HepG2 (cell line): Measurements from ENCODE around the gene IL6ST. TPM values are rescaled to one million over a fixed set of nuclear protein-coding genes. Genes with fewer than 3 reads are reported as not detected.

Source experiments
- ATAC-seq: fragments of 200-7000 bp; cut with Tn5 transposase; 3 replicates; pipeline ENCODE4 v1.9.1; 2020; ENCODE audit warnings: mild to moderate bottlenecking, moderate library complexity
- BruUV-seq: library from RNA; stranded (reverse); fragments of 400-500 nt; replicated peaks from 2 replicates; lab custom pipeline; 2021; lab: Mats Ljungman, UMichigan
- CTCF ChIA-PET: fragments of 300-600 bp; formaldehyde crosslinking; extraction: SDS; loops from one replicate; lab custom pipeline; 2021; ENCODE audit warnings: low total read pairs, inconsistent platforms, low intra/inter-chr PET ratio; lab: Yijun Ruan, JAX
- POLR2A ChIA-PET: fragments of 350-600 bp; sonication (Branson Sonifier 250); formaldehyde crosslinking; loops from one replicate; lab custom pipeline; 2020; ENCODE audit warnings: antibody characterized with exemption, inconsistent platforms; lab: Yijun Ruan, JAX
- DNase-seq: peaks from one replicate; pipeline ENCODE4 v3.0.0-alpha.2; 2015; ENCODE audit warnings: low spot score
- FAIRE-seq: peaks from 3 replicates; lab custom pipeline; 2011; peaks lifted over from hg19 to GRCh38; lab: Jason Lieb, UNC
- H2AFZ ChIP-seq: one replicate; pipeline ENCODE4 v1.6.1; 2011; ENCODE audit warnings: low read length, inconsistent platforms
- H3K27ac ChIP-seq: fragments of 300-600 bp; 3 replicates; pipeline ENCODE4 v1.8.0; 2011; ENCODE audit warnings: mixed run types, mild to moderate bottlenecking, mixed read lengths, low read length, inconsistent platforms; ENCODE audit not compliant: insufficient read depth; ENCODE audit errors: extremely low read length
- H3K27me3 ChIP-seq, 2 experiments: fragments of 200-600 bp in 1 of 2; 2 replicates in 1 of 2; 3 replicates in 1 of 2; pipeline versions ENCODE4 v1.6.0 to v1.8.0; 2011; ENCODE audit warnings: low read length in 2 of 2, mild to moderate bottlenecking in 2 of 2, moderate library complexity in 2 of 2, inconsistent platforms in 1 of 2; ENCODE audit not compliant: insufficient read depth in 2 of 2, control insufficient read depth in 1 of 2
- H3K36me3 ChIP-seq, 2 experiments: fragments of 200-600 bp in 1 of 2; replicated peaks in 1 of 2; 2 replicates in 1 of 2; 3 replicates in 1 of 2; pipeline versions ENCODE4 v1.5.1 to v1.8.0; 2011; ENCODE audit warnings: low read length in 2 of 2, inconsistent platforms in 1 of 2; ENCODE audit not compliant: insufficient read depth in 2 of 2, control insufficient read depth in 1 of 2
- H3K4me1 ChIP-seq: 2 replicates; pipeline ENCODE4 v1.5.1; 2012; ENCODE audit warnings: low read length, inconsistent platforms; ENCODE audit not compliant: insufficient read depth
- H3K4me2 ChIP-seq: 2 replicates; pipeline ENCODE4 v1.6.0; 2011; ENCODE audit warnings: low read depth, low read length, inconsistent platforms
- H3K4me3 ChIP-seq, 3 experiments: fragments of 200-600 bp in 1 of 3; sonication (generic), shearing (Covaris generic) in 1 of 3; replicated peaks in 1 of 3; 2 replicates each; pipeline ENCODE4 v1.5.1; 2011 to 2016; ENCODE audit warnings: low read length in 3 of 3, inconsistent platforms in 2 of 3, low read depth in 2 of 3, mild to moderate bottlenecking in 2 of 3, control low read depth in 1 of 3, mixed read lengths in 1 of 3; ENCODE audit not compliant: insufficient read depth in 1 of 3
- H3K79me2 ChIP-seq: one replicate; pipeline ENCODE4 v1.6.1; 2011; ENCODE audit warnings: low read length, inconsistent platforms; ENCODE audit not compliant: insufficient read depth
- H3K9ac ChIP-seq: 2 replicates; pipeline ENCODE4 v1.6.0; 2011; ENCODE audit warnings: mild to moderate bottlenecking, low read depth, low read length, inconsistent platforms; ENCODE audit not compliant: insufficient read depth
- H3K9me3 ChIP-seq: 2 replicates; pipeline ENCODE4 v1.5.1; 2012; ENCODE audit warnings: mild to moderate bottlenecking, low read length
- H4K20me1 ChIP-seq: 2 replicates; pipeline ENCODE4 v1.6.0; 2011; ENCODE audit warnings: inconsistent platforms, mild to moderate bottlenecking, low read length, moderate library complexity; ENCODE audit not compliant: insufficient read depth
- ATRX ChIP-seq: sonication (generic); formaldehyde crosslinking; IDR thresholded peaks from 2 replicates; pipeline ENCODE4 v1.4.0; 2020; ENCODE audit warnings: missing genetic modification reagents, borderline replicate concordance
- GATAD2A ChIP-seq: IDR thresholded peaks from 2 replicates; pipeline ENCODE4 v1.6.1; 2016
- GRHL1 ChIP-seq: sonication (generic); formaldehyde crosslinking; conservative IDR thresholded peaks from 2 replicates; pipeline ENCODE4 v1.8.0; 2022; ENCODE audit warnings: missing genetic modification reagents
- TBL1XR1 ChIP-seq: fragments of 150-350 bp; IDR thresholded peaks from 2 replicates; pipeline ENCODE4 v1.6.1; 2014; ENCODE audit warnings: borderline replicate concordance, low read length; ENCODE audit not compliant: partially characterized antibody
- ZNF232 ChIP-seq: sonication (generic); formaldehyde crosslinking; IDR thresholded peaks from 2 replicates; pipeline ENCODE4 v1.4.0; 2020; ENCODE audit warnings: missing genetic modification reagents, borderline replicate concordance
- ZNF747 ChIP-seq: sonication (generic); formaldehyde crosslinking; IDR thresholded peaks from 2 replicates; pipeline ENCODE4 v1.8.1; 2023; ENCODE audit warnings: missing genetic modification reagents, mild to moderate bottlenecking, borderline replicate concordance
- WGBS: methylation state at CpG from one replicate; pipeline ENCODE4 v1.1.6; 2017; ENCODE audit warnings: low lambda C conversion rate; 5-methylcytosine and 5-hydroxymethylcytosine counted together
- in situ Hi-C: cut with HindIII; loops from 2 replicates; pipeline ENCODE4 v1.10.0; 2017; ENCODE audit warnings: low pct_unique_long_range_greater_than_20kb; ENCODE audit not compliant: extremely low pct_ligation_motif_present
- intact Hi-C: fragments of 100-400 bp; cut with micrococcal nuclease; formaldehyde crosslinking; loops from one replicate; pipeline ENCODE4 v1.10.0; 2022; ENCODE audit not compliant: unreplicated experiment
- polyA plus RNA-seq, 8 experiments: library from polyadenylated mRNA; depleted of rRNA in 3 of 8; stranded (reverse) in 7 of 8; unstranded in 1 of 8; fragments of >200 nt; fragmentation: Illumina TruSeq in 4 of 8; extraction: Trizol in 4 of 8; gene quantifications; 2 replicates each; pipeline versions ENCODE4 v1.2.1 to v1.2.3, GENCODE V29; 2011 to 2016; ENCODE audit warnings: low read depth in 4 of 8, missing spikeins in 1 of 8, mixed read lengths in 1 of 8; ENCODE audit not compliant: insufficient read depth in 1 of 8
- total RNA-seq, 5 experiments: library from RNA; depleted of rRNA; stranded (reverse); fragments of >200 nt; fragmentation: Illumina TruSeq; extraction: Trizol; gene quantifications; 2 replicates each; pipeline ENCODE4 v1.2.3, GENCODE V29; 2016; ENCODE audit warnings: low read depth in 1 of 5
- TF ChIP-seq, protein P1 (sequence below): sonication (generic); formaldehyde crosslinking; IDR thresholded peaks from 2 replicates; pipeline ENCODE4 v1.8.0; 2023; ENCODE audit warnings: mild to moderate bottlenecking, missing genetic modification reagents
- TF ChIP-seq, protein P2 (sequence below): sonication (generic); formaldehyde crosslinking; IDR thresholded peaks from 2 replicates; pipeline ENCODE4 v1.9.0; 2021; ENCODE audit warnings: mild to moderate bottlenecking, missing genetic modification reagents

IL6ST gene
- total and polyA plus RNA-seq, 2 of the 13 experiments (the other 11 are each of a cell fraction or from before 2014, with no cell fraction given), result 66.6 to 166 TPM

- H3K9me3 ChIP-seq, result no peaks in the 10 kb centered on the region
- no peak overlapping the region for H3K4me3 ChIP-seq
- no peak overlapping the region for H2AFZ ChIP-seq
- H3K27ac ChIP-seq, result no peak overlapping the region
- peaks cover 12% of the 10 kb centered on the region for H3K4me1 ChIP-seq
- DNase-seq (no peak), FAIRE-seq (no peak), ATAC-seq (no peak)
- no peak overlapping the region for H3K4me2 ChIP-seq
- intact Hi-C loops (no loop called here), in situ Hi-C loops (no loop called here)
- no TSS peak for BruUV-seq
- no peaks in the 10 kb centered on the region for H3K79me2 ChIP-seq
- WGBS, result 59% methylated on average over 3 of the region's 3 CpGs
- no peaks in the 10 kb centered on the region for H3K36me3 ChIP-seq
- TF ChIP-seq GRHL1 (CRISPR knock-in tag), result no peak
- no peaks in the 10 kb centered on the region; a peak in 1 of 5 replicates for H3K27me3 ChIP-seq
- CTCF ChIA-PET, result no interaction called here
- no peak overlapping the region for H3K9ac ChIP-seq
- POLR2A ChIA-PET, result no interaction called here
- H4K20me1 ChIP-seq, result no peaks in the 10 kb centered on the region
Measured at GRCh38 chr5:55894135-55894534, 100.6 kb downstream of the IL6ST start.

GRCh38 chr5:55892479-55892878 lies 102.3 kb downstream of the IL6ST start:
- Histone ChIP-seq H2AFZ (no peak overlapping the region), H3K4me2 (no peak overlapping the region), H3K79me2 (no peaks in the 10 kb centered on the region), H4K20me1 (no peaks in the 10 kb centered on the region), H3K4me1 (peaks cover 6% of the 10 kb centered on the region), H3K36me3 (no peaks in the 10 kb centered on the region), H3K27ac (no peak overlapping the region), H3K9ac (no peak overlapping the region), H3K4me3 (no peak overlapping the region), H3K9me3 (no peaks in the 10 kb centered on the region), H3K27me3 (no peaks in the 10 kb centered on the region; a peak in 1 of 5 replicates)
- CTCF ChIA-PET, result no interaction called here
- FAIRE-seq, result no peak
- POLR2A ChIA-PET, result no interaction called here
- no peak for DNase-seq
- intact Hi-C loops, result no loop called here
- ATAC-seq, result no peak
- no TSS peak for BruUV-seq
- WGBS, result 0% methylated on average over 2 of the region's 2 CpGs
- in situ Hi-C loops, result no loop called here
- TF ChIP-seq ATRX (CRISPR knock-in tag), result no peak
- TF ChIP-seq, protein P1, sequence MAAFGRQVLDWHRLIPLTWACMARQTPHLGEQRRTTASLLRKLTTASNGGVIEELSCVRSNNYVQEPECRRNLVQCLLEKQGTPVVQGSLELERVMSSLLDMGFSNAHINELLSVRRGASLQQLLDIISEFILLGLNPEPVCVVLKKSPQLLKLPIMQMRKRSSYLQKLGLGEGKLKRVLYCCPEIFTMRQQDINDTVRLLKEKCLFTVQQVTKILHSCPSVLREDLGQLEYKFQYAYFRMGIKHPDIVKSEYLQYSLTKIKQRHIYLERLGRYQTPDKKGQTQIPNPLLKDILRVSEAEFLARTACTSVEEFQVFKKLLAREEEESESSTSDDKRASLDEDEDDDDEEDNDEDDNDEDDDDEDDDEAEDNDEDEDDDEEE (CRISPR knock-in tag), result no peak
- TF ChIP-seq GATAD2A (CRISPR knock-in tag), result no peak
- TF ChIP-seq ZNF232, result no peak
- TF ChIP-seq, protein P2, sequence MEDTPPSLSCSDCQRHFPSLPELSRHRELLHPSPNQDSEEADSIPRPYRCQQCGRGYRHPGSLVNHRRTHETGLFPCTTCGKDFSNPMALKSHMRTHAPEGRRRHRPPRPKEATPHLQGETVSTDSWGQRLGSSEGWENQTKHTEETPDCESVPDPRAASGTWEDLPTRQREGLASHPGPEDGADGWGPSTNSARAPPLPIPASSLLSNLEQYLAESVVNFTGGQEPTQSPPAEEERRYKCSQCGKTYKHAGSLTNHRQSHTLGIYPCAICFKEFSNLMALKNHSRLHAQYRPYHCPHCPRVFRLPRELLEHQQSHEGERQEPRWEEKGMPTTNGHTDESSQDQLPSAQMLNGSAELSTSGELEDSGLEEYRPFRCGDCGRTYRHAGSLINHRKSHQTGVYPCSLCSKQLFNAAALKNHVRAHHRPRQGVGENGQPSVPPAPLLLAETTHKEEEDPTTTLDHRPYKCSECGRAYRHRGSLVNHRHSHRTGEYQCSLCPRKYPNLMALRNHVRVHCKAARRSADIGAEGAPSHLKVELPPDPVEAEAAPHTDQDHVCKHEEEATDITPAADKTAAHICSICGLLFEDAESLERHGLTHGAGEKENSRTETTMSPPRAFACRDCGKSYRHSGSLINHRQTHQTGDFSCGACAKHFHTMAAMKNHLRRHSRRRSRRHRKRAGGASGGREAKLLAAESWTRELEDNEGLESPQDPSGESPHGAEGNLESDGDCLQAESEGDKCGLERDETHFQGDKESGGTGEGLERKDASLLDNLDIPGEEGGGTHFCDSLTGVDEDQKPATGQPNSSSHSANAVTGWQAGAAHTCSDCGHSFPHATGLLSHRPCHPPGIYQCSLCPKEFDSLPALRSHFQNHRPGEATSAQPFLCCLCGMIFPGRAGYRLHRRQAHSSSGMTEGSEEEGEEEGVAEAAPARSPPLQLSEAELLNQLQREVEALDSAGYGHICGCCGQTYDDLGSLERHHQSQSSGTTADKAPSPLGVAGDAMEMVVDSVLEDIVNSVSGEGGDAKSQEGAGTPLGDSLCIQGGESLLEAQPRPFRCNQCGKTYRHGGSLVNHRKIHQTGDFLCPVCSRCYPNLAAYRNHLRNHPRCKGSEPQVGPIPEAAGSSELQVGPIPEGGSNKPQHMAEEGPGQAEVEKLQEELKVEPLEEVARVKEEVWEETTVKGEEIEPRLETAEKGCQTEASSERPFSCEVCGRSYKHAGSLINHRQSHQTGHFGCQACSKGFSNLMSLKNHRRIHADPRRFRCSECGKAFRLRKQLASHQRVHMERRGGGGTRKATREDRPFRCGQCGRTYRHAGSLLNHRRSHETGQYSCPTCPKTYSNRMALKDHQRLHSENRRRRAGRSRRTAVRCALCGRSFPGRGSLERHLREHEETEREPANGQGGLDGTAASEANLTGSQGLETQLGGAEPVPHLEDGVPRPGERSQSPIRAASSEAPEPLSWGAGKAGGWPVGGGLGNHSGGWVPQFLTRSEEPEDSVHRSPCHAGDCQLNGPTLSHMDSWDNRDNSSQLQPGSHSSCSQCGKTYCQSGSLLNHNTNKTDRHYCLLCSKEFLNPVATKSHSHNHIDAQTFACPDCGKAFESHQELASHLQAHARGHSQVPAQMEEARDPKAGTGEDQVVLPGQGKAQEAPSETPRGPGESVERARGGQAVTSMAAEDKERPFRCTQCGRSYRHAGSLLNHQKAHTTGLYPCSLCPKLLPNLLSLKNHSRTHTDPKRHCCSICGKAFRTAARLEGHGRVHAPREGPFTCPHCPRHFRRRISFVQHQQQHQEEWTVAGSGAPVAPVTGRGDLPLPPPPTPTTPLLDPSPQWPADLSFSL, result no peak
- no peak for TF ChIP-seq ZNF747 (CRISPR knock-in tag)
- TF ChIP-seq TBL1XR1, result no peak
